IPS-NIHi7 (cell line): Measurements from ENCODE around the gene RAD51B.

Experiments
- DNase-seq: peaks from one replicate; pipeline ENCODE4 v3.0.0; 2012; ENCODE audit warnings: mixed read lengths; ENCODE audit errors: extremely low spot score

Gene RAD51B

GRCh38 chr14:68594737-68595380, 775.3 kb downstream of the RAD51B start:
- no peak for DNase-seq

GRCh38 chr14:68596211-68596610, 776.6 kb downstream of the RAD51B start:
- no peak for DNase-seq

GRCh38 chr14:68596701-68597100, 777.1 kb downstream of the RAD51B start:
- no peak for DNase-seq

DNA sequence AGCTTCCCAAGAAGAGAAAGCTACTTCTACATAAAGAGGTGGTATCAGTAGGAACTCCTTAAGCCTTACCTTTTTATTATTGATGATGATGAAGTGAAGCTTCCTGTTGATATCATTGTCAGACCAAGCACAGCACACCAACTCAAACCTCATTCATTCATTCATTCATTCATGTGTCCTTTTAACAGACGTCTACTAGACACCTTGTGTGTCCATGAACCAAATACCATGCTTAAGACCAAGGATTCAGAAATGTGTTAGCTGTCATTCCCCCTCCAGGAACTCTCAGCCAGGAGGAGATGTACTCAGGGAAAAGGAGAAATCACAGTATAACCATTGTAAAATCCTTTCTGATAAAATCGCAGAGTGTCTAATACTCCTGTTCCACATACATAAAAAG, 778.5 kb downstream of the RAD51B start:
- DNase-seq, result no peak

DNA sequence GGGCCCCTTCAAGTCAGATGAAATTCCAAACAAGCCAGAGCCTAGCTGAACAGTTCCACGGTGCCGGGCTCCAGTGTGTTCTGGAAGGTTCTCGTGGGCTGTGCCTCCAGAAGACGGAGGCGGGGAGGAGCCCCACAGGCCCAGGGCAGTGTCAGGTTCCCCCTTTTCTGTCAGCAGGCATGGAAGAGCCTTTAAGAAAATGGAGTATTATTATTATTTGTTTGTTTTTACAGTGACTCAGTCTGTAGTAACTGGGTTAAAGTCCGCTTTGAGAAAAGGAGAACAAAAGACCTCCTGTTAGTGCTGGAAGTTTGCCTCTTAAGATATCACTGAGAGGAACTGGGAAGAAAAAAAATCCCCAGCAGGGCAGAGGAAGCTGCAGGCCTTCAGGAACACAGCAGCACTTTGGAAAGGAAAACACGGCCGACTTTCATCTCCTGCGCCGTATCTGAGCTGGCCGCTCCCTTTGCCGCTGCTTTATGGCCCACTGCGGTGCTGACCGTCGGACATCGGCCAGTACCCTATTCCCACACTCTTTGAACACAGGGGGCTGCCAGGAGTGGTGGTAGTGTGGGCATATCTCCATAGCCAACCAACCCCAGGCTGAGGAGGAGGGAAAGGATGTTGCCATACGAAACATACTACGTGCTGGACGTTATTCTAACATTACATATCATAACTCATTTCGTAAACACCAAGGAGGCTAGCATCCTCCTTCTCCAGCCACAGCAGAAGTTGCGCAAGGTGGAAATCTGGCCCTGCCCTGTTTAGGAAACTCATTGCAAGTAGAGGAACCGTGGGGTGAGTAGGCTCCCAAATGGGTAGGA, 779.3 kb downstream of the RAD51B start:
- no peak for DNase-seq

DNA sequence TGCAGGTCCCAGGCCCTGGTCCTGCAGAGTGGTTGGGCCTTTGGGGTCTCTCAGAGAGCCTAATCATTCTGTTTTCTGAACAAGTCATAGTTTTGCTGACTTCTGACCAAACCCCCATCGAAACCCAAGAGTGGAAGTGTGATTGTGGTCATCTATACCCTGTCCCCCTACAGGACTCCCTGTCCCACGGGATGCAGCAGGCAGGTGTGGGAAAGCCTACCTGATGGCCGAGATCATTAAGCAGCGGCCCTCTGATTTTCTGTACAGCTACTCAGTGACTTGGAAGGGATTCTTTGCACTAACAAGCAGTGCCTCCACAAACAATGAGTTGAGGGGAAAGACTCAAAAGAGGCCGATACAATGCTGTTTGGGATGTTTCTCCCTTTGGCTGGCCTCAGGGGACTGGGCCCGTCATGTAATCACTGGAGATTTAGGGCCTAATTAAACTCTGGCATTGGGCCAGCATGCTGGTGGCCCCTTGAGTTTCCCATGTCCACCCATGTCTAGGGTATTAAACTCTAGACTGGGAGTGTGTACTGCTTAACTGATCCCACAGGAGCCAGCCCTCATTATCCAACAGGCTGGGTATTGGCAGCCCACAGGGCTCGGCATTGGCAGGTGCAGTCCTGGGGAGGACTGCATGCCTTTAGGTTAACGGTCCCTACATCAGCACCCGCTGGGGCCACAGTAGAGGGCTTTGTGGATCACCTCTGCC, 780.5 kb downstream of the RAD51B start:
- no peak for DNase-seq

DNA sequence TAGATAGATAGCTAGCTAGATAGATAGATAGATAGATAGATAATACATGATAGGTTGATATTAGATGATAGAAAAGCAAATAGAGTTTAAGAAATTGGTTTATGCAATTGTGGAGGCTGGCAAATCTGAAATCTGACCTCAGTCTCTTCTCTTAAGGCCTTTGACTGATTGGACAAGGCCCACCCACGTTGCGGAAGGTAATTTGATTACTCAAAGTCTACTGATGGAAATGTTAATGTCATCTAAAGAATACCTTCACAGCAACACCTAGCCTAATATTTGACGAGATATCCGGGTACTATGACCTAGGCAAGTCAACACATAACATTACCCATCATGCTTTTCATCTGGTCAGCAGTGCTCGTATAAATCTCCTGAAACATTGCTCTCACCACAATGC, 782.9 kb downstream of the RAD51B start:
- DNase-seq, result no peak

GRCh38 chr14:68603533-68604360, 784.2 kb downstream of the RAD51B start:
- no peak for DNase-seq

GRCh38 chr14:68604361-68604730, 784.8 kb downstream of the RAD51B start:
- no peak for DNase-seq

DNA sequence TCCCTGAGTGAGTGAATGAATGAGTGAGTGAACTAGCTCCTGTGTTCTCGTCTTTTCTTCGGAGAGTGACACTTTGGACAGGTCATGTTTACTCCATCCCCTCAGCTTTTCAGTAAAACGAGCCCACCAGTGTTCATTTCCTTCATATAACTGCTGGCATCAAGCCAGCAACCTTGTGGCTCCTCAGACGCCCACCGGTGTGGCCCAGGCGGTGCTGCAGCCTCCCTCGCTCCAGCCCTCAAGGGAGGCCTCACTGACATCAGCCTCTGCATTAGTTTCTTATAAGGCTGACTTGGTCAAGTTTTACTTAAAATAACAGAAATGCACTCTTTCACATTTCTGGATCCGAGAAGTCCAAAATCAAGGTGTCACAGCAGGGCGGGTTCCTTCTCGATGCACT, 785.2 kb downstream of the RAD51B start:
- DNase-seq, result no peak

- DNase-seq, result no peak
Measured at GRCh38 chr14:68606176-68606575, 786.6 kb downstream of the RAD51B start.

DNA sequence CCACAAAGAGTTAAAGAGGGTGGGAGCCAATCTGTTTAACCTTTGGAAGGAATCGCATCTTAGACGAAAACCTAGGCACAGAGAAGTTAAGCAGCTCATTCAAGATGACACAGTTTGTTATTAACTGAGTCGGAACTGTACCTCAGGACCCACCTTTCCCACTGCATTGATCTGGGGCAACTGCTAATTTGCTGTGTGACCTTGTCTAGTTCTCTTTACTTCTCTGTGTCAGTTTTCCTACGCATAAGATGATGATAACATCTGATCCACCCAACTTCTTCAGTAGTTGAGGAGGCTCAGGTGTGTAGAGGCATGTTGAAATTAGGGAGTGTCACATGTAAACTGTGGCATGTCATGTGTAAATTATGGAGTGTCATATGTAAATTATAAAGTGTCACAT, 787.1 kb downstream of the RAD51B start:
- DNase-seq, result no peak

DNA sequence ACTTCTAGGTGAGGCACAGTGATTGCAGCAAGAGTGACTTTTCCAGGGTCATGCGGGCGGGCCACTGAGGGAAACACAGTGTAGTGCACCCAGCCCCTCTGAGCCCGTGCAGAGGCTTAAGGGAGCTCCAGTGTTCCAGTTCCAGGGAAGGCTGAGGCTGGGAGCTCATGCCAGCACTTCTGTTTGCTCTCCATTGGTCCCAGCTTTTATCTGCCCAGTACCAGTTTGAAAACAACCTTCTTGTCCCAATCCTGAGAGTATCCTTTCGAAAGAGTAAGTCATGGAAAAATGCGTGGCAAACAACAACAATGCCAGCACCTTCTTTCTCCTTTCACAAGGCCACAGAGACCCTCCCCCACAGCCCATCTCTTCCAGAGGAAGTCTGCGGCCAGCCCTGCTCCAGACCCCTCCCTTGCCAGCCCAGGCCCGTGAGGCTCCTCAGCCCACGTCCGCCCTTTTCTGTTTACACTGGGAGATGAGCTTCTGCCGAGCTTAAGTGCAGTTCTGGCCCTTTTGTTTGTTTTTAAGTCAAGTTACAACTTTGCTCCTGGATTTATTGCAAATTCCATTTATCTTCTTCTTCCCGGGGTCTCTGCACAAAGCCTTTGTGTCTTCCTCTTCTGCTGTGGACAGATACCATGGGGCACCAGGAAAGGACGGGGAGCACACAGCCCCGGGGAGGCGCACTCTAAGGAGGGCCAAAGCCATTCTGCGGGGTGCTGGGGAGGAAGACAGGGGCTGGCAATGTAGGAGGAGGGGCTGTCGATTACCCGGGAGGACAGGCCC, 787.7 kb downstream of the RAD51B start:
- DNase-seq, result peak; percentile 65

DNA sequence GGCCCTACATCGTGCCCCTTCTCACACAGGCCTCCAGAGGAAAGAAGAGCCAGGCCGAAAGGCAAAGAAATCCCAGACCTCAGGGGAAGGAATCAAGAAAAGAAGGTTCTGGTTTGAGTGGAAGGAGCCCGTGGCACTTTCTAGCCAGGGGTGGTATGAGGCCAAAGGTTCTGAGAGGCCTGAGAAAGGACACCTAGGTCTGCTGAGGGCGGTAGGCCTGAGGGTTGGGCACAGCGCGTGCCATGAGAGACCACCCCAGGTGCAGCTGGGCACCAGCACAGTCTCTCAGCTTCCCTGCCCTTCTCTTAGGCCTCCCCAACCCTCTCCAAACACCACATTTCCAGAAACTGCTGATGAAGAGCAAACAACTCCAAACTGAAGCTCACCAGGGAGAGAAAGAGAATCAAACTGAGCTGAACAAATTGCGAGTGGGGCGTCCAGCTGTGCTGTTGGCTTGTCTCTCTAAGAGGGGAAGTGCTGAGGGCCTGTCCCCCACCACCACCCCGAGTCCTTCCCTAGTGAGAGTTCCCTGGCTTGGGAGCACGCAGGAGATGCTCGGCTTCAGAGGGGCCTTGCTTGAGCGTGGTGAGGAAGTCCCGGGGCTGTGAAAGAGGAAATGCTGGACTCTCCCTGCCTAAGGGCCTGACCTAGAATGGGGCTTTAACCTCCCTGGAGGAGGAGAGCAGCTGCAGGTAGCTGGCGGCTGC, 788.4 kb downstream of the RAD51B start:
- DNase-seq, result no peak

GRCh38 chr14:68608574-68608962, 789.0 kb downstream of the RAD51B start:
- DNase-seq, result no peak

GRCh38 chr14:68609012-68609411, 789.4 kb downstream of the RAD51B start:
- no peak for DNase-seq

- DNase-seq, result no peak
Measured at GRCh38 chr14:68610251-68610793, 790.7 kb downstream of the RAD51B start.

GRCh38 chr14:68611599-68611998, 792.0 kb downstream of the RAD51B start:
- no peak for DNase-seq

DNA sequence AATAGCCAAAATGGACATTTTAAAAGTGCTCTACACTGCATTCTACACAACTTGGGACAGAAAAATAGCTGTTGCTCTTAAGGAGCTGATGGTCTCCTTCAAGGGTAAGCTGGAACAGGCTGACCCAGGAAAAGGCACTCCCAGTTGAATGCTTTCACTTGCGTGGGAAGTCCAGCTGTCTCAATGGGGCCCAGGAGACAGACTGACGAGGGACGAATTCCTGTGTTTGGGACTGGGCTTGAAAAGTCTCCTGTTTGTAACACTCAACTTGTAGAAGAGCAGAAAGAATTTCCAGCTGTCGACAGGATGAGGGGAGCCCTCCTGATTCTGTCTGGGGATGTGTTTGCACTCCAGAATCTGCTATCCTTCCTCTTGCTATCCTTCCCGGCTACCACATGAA, 792.5 kb downstream of the RAD51B start:
- DNase-seq, result no peak

- DNase-seq, result no peak
Measured at GRCh38 chr14:68616221-68616902, 796.8 kb downstream of the RAD51B start.
